SK-N-SH (cell line): ENCODE results near the gene CEACAM1.

ENCODE experiments used
- CTCF ChIP-seq: fragments of 200-600 bp; sonication (generic); IDR thresholded peaks from 2 replicates; pipeline ENCODE4 v1.6.1; 2017; ENCODE audit warnings: antibody characterized with exemption, mild to moderate bottlenecking, moderate library complexity
- EP300 ChIP-seq, 2 experiments: IDR thresholded peaks; 2 replicates each; pipeline versions ENCODE4 v1.4.0 to v1.6.1; 2012; ENCODE audit warnings: borderline replicate concordance in 1 of 2, low read depth in 1 of 2, low read length in 1 of 2
- EZH2phosphoT487 ChIP-seq: fragments of 200-600 bp; sonication (generic); IDR thresholded peaks from 2 replicates; pipeline ENCODE4 v1.6.1; 2017; ENCODE audit warnings: low read depth, mixed run types, mild to moderate bottlenecking, antibody characterized with exemption, moderate library complexity, borderline replicate concordance
- RCOR1 ChIP-seq: fragments of 150-350 bp; IDR thresholded peaks from 2 replicates; pipeline ENCODE4 v1.6.1; 2017; ENCODE audit warnings: antibody characterized with exemption, low read length
- TAF1 ChIP-seq: IDR thresholded peaks from 2 replicates; pipeline ENCODE4 v1.6.1; 2012; ENCODE audit warnings: low read depth, mild to moderate bottlenecking, low read length, moderate library complexity, borderline replicate concordance
- YY1 ChIP-seq: IDR thresholded peaks from 2 replicates; pipeline ENCODE4 v1.4.0; 2012; ENCODE audit warnings: low read depth, mild to moderate bottlenecking

- no peak for TF ChIP-seq RCOR1
- no peak for TF ChIP-seq TAF1
- TF ChIP-seq CTCF, result no peak
- TF ChIP-seq EP300 (IDR thresholded peaks at IDR 0.05; ENCODE audit: borderline replicate concordance in 1 of 2, low read depth in 1 of 2, low read length in 1 of 2), result no peak
- TF ChIP-seq EZH2phosphoT487, result no peak
- TF ChIP-seq YY1, result no peak
These were observed 14.5 kb upstream of the CEACAM1 start for GRCh38 chr19:42542791-42543190.
